ENCODE measurements around the gene UNC45B.

- TF ChIP-seq EZH2 (optimal IDR thresholded peaks at IDR 0.05; ENCODE audit: low read depth, low read length) = no peak
- TF ChIP-seq CTCF (IDR thresholded peaks at IDR 0.05; ENCODE audit: low read length) = no peak
Observed at GRCh38 chr17:35191001-35191695, 43.5 kb downstream of the UNC45B start.

Measured in MM.1S (cell line).